GM23338 (cell line): Measurements from ENCODE around the gene TOP2A. TPM values are rescaled to one million over a fixed set of nuclear protein-coding genes. Genes with fewer than 3 reads are reported as not detected.

Experiments
- ATAC-seq: fragments of 200-7000 bp; cut with Tn5 transposase; 3 replicates; pipeline ENCODE4 v1.9.1; 2020
- DNase-seq: peaks from one replicate; pipeline ENCODE4 v3.0.0-alpha.2; 2015; ENCODE audit warnings: low spot score
- H2AFZ ChIP-seq: fragments of 200-600 bp; sonication (generic); 2 replicates; pipeline ENCODE4 v1.8.0; 2016; ENCODE audit warnings: antibody characterized with exemption, mild to moderate bottlenecking, moderate library complexity
- H3F3A ChIP-seq: fragments of 200-600 bp; sonication (generic); replicated peaks from 2 replicates; pipeline ENCODE4 v1.8.0; 2017; ENCODE audit warnings: antibody characterized with exemption, mixed run types, low read depth
- H3K27ac ChIP-seq: fragments of 200-600 bp; sonication (generic); 2 replicates; pipeline ENCODE4 v1.6.1; 2016; ENCODE audit warnings: low read depth
- H3K27me3 ChIP-seq: fragments of 200-600 bp; sonication (generic); 2 replicates; pipeline ENCODE4 v1.8.0; 2016; ENCODE audit warnings: mild to moderate bottlenecking, mixed run types, moderate library complexity; ENCODE audit not compliant: insufficient read depth
- H3K36me3 ChIP-seq: fragments of 200-600 bp; sonication (generic); 2 replicates; pipeline ENCODE4 v1.8.0; 2016; ENCODE audit warnings: mild to moderate bottlenecking; ENCODE audit not compliant: insufficient read depth
- H3K4me1 ChIP-seq: fragments of 200-600 bp; sonication (generic); 2 replicates; pipeline ENCODE4 v1.8.0; 2016; ENCODE audit warnings: mild to moderate bottlenecking, moderate library complexity; ENCODE audit not compliant: insufficient read depth
- H3K4me2 ChIP-seq: fragments of 200-600 bp; sonication (generic); 2 replicates; pipeline ENCODE4 v1.7.1; 2017; ENCODE audit warnings: mixed run types
- H3K4me3 ChIP-seq: fragments of 200-600 bp; sonication (generic); 2 replicates; pipeline ENCODE4 v1.6.1; 2016; ENCODE audit warnings: mixed run types
- H3K79me2 ChIP-seq: fragments of 200-600 bp; sonication (generic); replicated peaks from 2 replicates; pipeline ENCODE4 v1.8.0; 2017; ENCODE audit warnings: mild to moderate bottlenecking; ENCODE audit not compliant: insufficient read depth
- H3K9me2 ChIP-seq: fragments of 200-600 bp; sonication (generic); 2 replicates; pipeline ENCODE4 v1.8.0; 2017; ENCODE audit not compliant: insufficient read depth
- H4K20me1 ChIP-seq: fragments of 200-600 bp; sonication (generic); replicated peaks from 2 replicates; pipeline ENCODE4 v1.8.0; 2017; ENCODE audit warnings: mild to moderate bottlenecking; ENCODE audit not compliant: insufficient read depth
- H3K27ac Mint-ChIP-seq: 2 replicates; pipeline ENCODE4 v1.8.0; 2020; ENCODE audit warnings: inconsistent platforms, mild to moderate bottlenecking, moderate library complexity, mixed read lengths
- H3K27me3 Mint-ChIP-seq: 3 replicates; pipeline ENCODE4 v1.8.0; 2022; ENCODE audit warnings: low read depth, mild to moderate bottlenecking, moderate library complexity, mixed read lengths, inconsistent platforms; ENCODE audit not compliant: insufficient read depth, poor library complexity
- H3K36me3 Mint-ChIP-seq: 3 replicates; pipeline ENCODE4 v1.8.0; 2021; ENCODE audit warnings: low read depth, mild to moderate bottlenecking, inconsistent platforms, moderate library complexity, mixed read lengths
- H3K4me1 Mint-ChIP-seq: 3 replicates; pipeline ENCODE4 v1.8.0; 2020; ENCODE audit warnings: mild to moderate bottlenecking, inconsistent platforms, mixed read lengths
- H3K4me3 Mint-ChIP-seq: 3 replicates; pipeline ENCODE4 v1.8.0; 2021; ENCODE audit warnings: moderate library complexity, mild to moderate bottlenecking, inconsistent platforms, mixed read lengths
- H3K9me3 Mint-ChIP-seq: 3 replicates; pipeline ENCODE4 v1.8.0; 2020; ENCODE audit warnings: moderate library complexity, mild to moderate bottlenecking, inconsistent platforms, mixed read lengths
- CTCF ChIP-seq, 2 experiments: fragments of 200-600 bp in 1 of 2; sonication (generic) in 1 of 2; conservative IDR thresholded peaks; 2 replicates each; pipeline versions ENCODE4 v1.5.1 to v1.6.1; 2016 to 2017; ENCODE audit warnings: antibody characterized with exemption in 2 of 2, low read depth in 2 of 2, mild to moderate bottlenecking in 2 of 2, moderate library complexity in 1 of 2
- ETS1 ChIP-seq: IDR thresholded peaks from 2 replicates; pipeline ENCODE4 v1.6.1; 2016; ENCODE audit warnings: antibody characterized with exemption
- EZH2phosphoT487 ChIP-seq: fragments of 200-600 bp; sonication (generic); IDR thresholded peaks from one replicate; pipeline ENCODE4 v1.8.1; 2018; ENCODE audit warnings: antibody characterized with exemption; ENCODE audit not compliant: unreplicated experiment
- ZNF114 ChIP-seq: fragments of 250-450 bp; sonication (Bioruptor Pico); IDR thresholded peaks from 2 replicates; pipeline ENCODE4 v1.5.0; 2020; ENCODE audit warnings: mild to moderate bottlenecking, moderate library complexity
- ZNF462 ChIP-seq: fragments of 250-450 bp; sonication (Bioruptor Pico); IDR thresholded peaks from 2 replicates; pipeline ENCODE4 v1.5.0; 2020; ENCODE audit warnings: mild to moderate bottlenecking, moderate library complexity
- polyA plus RNA-seq: library from polyadenylated mRNA; unstranded; fragments of >200 nt; fragmentation: Nextera tagmentation; extraction: Ambion mirVana; gene quantifications from 2 replicates; pipeline ENCODE4 v1.2.1, GENCODE V29; 2016
- total RNA-seq: library from RNA; depleted of rRNA; stranded (reverse); fragments of >200 nt; shearing (Covaris generic); gene quantifications from 2 replicates; pipeline ENCODE4 v1.2.3, GENCODE V29; 2014

The TOP2A gene
- total and polyA plus RNA-seq, 2 experiments from 2014 or later: 263 to 442 TPM

- TF ChIP-seq ZNF462 (CRISPR knock-in tag) (no peak), ZNF114 (CRISPR knock-in tag) (no peak), ETS1 (no peak)
Observed at GRCh38 chr17:40343219-40344119, 74.2 kb downstream of the TOP2A start (continued).

GRCh38 chr17:40342504-40343218 lies 75.0 kb downstream of the TOP2A start:
- H3K27me3 Mint-ChIP-seq: peaks cover 57% of the 10 kb centered on the region
- ATAC-seq: no peak
- Histone ChIP-seq H3K4me1 (peaks cover 54% of the 10 kb centered on the region), H3K27ac (no peak overlapping the region), H3K27me3 (peaks cover 45% of the 10 kb centered on the region), H4K20me1 (peaks cover 23% of the 10 kb centered on the region), H3F3A (peaks cover 37% of the 10 kb centered on the region), H2AFZ (no peak overlapping the region), H3K36me3 (no peaks in the 10 kb centered on the region; the same call in 1 of the 2 replicates), H3K4me2 (peak overlapping the region; percentile 99), H3K4me3 (peak overlapping the region; percentile 92), H3K79me2 (peaks cover 9% of the 10 kb centered on the region; the same call in 1 of the 2 replicates), H3K9me2 (no peaks in the 10 kb centered on the region)
- peak overlapping the region; percentile 76 for H3K4me3 Mint-ChIP-seq
- H3K27ac Mint-ChIP-seq: no peak overlapping the region
- peaks cover 57% of the 10 kb centered on the region for H3K4me1 Mint-ChIP-seq
- no peaks in the 10 kb centered on the region; the same call in 2 of the 3 replicates for H3K36me3 Mint-ChIP-seq
- no peak for DNase-seq
- H3K9me3 Mint-ChIP-seq: no peaks in the 10 kb centered on the region
- TF ChIP-seq EZH2phosphoT487 (no peak), CTCF (conservative IDR thresholded peaks at IDR 0.05; ENCODE audit: low read depth in 2 of 2) (peak in 1 of 2 experiments; percentile 27; a peak in 2 of 4 replicates)
